Cerebellar nuclear complex (tissue), 1 donor: Measurements from ENCODE around the gene FOXL2NB.

ENCODE experiments used
- DNase-seq, 2 experiments: peaks; one replicate each; lab custom pipeline; 2025; lab: John Stamatoyannopoulos, UW

Gene FOXL2NB

GRCh38 chr3:138933068-138933668, 13.8 kb upstream of the FOXL2NB start:
- no peak for DNase-seq

DNA sequence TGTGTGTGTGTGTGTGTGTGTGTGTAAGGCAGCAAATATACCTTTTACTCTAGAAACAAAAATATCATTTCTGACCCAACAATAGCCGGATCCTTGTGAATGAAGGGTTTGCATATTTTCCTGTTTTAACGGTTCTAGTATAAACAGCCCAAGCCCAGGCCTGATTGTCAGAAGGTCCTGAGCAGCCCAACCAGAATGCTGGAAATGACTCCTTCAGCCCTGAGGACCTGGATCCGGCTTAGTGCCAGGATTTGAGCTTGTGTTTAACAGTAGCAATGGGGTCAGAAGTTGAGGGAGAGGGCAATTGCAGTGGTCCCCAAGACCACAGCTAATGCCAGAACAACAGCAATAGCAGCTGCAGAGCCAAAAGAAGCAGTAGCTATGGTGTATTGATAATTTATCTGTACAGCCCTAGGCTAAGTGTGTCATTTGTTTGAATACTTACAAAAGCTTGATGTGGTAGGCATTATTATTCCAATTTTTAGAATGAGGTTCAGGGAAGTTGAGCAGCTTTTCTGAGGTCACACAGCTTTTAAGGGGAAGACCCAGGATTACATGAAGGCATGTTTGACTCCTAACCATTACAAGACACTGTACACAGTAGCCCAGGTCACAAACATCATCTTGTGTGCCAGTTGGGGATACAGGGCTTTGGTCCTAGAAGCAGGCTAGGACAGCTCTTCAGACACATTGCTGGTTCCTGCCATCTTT, 12.9 kb upstream of the FOXL2NB start:
- no peak for DNase-seq

- DNase-seq: no peak
These were observed 11.5 kb upstream of the FOXL2NB start for GRCh38 chr3:138935505-138935862.

DNA sequence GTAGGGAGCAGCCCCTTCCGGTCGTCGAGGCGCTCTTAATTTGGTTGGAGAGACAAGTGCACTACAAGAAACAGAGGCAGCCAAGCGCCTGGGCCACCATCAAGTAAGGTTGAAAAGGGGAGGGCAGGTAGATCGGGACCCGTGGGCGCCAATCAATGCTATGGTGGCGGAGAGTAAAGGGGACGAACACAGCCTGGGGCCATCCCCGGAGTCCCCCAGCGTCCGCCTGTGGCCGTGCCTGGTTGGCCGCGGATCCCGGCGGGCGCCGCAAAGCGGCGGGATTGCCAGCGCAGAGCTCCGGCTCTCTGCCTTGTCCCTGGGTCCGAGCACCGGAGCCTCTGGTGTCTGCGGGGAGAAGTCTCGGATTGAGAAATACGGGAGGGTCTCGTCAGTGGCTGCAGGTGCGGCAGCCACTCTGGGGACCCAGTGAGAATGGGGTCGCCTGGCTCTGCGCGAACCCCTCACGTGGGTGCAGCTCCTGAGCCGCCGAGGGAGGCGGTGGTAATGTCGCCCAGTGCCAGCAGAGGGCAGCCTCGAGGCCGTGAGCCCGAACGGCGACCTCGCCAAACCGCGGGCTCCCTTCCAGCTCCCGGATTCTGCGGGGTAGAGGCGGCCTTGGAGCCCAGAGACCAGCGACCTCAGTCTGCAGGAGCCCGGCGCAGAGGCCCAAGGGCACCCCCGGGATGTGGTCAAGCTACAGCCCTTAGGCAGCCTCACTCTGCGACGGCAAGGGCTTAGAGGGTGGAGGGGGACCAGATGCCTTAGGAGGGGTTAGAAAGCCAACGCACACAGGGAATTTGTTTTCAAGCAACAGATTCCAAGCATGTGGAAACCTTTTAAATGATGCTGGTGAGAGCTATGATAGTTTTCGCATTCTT, 10.9 kb upstream of the FOXL2NB start:
- DNase-seq: no peak

- no peak for DNase-seq
These were observed 10.0 kb upstream of the FOXL2NB start for GRCh38 chr3:138936741-138937689.

DNA sequence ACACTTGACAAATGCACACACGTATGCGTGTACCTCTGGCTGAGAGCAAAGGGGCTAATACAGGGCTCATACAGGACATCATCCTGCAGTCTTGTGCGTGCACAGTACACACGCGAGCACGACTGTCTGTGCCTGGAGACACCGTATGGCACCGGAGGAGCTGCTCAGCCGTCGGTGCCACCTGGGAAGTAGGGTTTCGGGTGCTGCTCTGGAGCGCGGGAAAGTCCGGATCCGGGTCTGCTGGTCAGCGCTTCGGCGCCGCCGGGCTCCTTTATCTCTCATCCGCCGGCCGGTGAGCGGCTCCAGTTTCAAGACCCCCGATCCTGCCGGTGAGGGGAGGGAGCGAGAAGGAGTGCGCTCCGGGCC, 9.3 kb upstream of the FOXL2NB start:
- DNase-seq: no peak

- no peak for DNase-seq
These were observed 8.8 kb upstream of the FOXL2NB start for GRCh38 chr3:138938056-138938876.

DNA sequence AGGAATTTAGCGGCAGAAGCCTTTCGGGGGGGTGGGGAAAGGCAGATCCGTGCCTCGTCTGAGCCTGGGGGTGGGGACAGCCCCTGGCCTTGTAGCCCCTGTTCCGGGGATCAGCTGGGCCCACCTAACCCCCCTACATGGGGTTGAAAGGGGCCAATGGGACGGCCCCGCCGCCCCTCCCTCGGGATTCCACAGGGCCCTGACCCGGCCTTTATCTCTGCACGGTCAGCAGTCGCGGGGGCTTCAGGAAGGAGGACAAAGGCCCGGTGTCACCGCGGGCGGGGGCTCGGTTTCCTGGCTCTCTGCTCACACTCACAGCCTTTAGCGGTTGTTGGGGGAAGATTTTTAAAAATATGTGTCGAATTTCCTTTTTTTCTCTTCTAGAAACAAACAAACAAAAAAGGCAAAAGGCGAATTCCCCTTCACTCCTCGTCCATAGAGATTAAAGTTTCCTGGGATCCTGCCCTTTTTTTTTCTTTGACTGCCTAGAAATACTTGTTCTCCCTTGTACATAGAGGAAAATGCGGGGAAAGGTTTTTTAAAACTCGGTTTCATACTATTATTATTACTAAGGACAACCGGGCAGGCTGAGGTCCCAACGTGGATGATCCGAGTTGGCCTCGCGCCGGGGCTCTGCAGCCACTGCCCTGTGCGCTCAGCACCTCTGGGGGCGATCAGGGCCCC, 8.0 kb upstream of the FOXL2NB start:
- DNase-seq: no peak

GRCh38 chr3:138939561-138940241, 7.3 kb upstream of the FOXL2NB start:
- no peak for DNase-seq

DNA sequence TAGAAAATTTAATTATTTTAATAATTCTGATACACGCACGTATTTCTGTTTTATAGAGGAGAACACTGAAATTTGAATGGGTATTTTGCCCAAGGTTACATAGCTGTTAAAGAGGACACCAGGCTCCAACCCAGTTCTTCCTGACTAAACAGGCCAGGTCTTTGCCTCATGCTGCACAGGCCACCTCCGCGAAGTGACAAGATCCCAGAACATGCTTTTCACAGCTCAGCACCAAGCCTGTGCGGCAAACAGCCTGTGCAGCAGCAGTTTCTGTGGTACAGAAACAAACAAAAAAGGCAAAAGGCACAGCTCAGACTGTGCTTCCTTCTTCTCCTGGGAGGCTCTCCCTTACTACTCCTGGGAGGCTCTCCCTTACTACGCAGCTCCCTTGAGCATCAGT, 6.6 kb upstream of the FOXL2NB start:
- DNase-seq: no peak

DNA sequence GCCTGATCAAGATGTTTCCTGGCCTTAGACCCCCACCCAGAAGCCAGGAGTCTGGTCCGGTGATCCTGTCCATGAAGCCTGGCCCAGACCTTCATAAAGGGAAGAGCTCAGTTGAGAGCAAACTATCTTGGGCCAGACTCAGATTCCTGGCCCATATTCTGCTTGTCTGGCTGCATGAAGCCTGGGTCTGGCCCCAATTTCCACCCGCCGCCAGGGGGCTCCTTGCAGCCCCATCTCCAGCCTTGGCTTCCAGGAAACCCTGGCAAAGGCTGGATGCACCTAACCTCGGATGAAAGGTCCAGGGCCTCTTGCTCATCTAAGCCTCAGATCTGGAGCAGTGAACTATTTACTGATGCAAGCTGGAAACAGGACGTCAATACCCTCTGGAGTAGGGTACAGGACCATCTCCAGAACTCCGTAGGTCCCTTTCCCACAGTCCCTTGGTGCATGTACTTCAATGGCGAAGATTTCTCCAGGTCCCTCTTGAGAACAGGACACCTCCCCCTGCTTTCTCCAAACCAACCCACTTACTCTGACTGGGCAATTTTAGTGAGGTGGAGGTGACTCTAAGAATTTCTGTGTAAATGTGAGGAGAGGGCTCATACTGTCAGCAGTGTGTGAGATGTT, 5.6 kb upstream of the FOXL2NB start:
- DNase-seq: no peak

GRCh38 chr3:138942271-138942670, 4.7 kb upstream of the FOXL2NB start:
- no peak for DNase-seq

- DNase-seq: no peak
These were observed 4.0 kb upstream of the FOXL2NB start for GRCh38 chr3:138942861-138943623.

DNA sequence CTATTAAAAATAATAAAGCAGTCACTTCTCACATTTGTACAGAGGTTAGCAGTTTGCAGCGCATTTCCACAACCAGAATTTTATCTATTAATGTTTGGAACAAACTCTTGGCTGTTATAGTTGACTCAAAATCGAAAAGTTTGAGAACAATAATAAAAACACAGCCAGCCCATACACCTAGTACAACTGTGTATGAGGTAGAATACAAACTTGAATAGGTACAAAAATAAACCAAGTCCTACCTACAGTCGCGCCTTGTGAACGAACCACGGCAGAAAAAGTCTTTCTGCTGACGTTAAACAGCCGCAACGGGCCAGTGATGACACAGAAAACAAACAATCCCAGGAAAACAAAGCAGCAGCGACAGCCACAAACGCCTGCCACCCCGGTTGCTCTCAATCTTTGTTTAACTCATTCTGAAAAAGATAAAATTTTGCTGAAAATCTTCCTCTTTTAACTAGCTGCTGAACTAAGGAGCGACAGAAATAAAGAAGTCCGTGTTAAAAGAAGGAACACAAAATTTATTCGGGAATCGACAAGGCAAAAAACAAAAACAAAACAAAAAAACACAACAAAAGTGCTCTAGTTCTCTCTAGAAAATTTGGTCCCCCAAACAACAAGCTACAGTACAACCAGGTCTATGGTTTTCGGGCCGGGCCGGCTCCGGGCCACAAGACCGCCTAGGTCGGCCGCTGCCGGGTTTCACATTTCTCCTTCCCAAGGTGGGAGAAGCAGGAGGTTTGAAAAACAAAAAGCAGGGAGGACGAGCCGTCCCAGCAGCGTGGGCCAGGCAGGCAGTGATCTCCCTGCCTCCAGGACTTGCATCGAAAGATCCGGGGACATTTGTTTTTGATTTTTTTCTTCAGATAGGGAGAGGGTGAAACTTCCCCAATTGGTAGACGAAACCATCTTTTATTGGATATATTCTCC, 3.0 kb upstream of the FOXL2NB start:
- no peak for DNase-seq

GRCh38 chr3:138944654-138944928, 2.4 kb upstream of the FOXL2NB start:
- DNase-seq: no peak

- DNase-seq: no peak
These were observed 1.9 kb upstream of the FOXL2NB start for GRCh38 chr3:138944929-138945708.
